Measurements from ENCODE around the gene PHF10. TPM values are rescaled to one million over a fixed set of nuclear protein-coding genes. Genes with fewer than 3 reads are reported as not detected.
"Not testable (repeated sequence)": the region's sequence is repeated elsewhere in the genome, so short reads cannot be mapped to it uniquely, and the experiment has no call there.

The PHF10 gene
- total and polyA plus RNA-seq, 2 donors from 2014 or later, result 34.5 to 35.9 TPM

DNA sequence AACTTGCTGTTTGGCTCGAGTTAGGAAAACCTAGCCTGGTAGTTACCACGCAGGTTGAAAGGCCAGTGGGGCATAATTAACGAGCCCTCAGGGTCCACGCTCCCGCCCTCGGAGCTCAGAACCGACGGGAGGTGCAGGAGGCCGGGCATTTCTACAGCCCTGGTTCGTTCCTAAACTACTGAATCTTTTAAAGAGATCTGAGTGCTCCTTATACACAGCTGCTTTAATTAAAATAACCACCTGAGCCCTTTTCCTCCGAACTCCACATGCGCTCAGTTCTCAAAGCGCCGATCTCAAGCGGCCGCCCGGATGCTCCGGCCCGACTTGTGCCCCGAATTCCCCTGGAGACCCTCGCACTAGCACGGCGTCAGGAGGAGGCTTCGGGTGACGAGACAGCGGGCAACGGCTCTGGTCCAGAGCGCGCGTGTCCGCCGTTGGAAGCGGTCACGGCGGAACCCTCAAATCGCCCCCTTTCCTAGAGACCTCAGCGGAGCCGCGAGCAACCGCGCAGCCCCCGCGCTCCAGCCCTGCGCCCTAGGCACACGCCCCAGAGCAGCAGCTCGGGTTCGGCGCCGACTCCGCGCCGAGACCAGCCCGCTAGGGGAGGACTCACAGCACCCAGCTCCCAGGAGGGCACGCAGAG lies 22.9 kb downstream of the PHF10 start:
- Histone ChIP-seq H3K27me3 (ENCODE audit: control insufficient read depth, insufficient read depth, low read length) (no peaks in the 10 kb centered on the region), H3K4me3 (ENCODE audit: low read length in 3 of 3) (peak overlapping the region; percentile 75 to 97 (median 82)), H3K36me3 (ENCODE audit: control insufficient read depth in 2 of 3, insufficient read depth in 3 of 3, low read length in 3 of 3) (peaks cover 2 to 5% (median 4%) of the 10 kb centered on the region in 3 donors), H3K9ac (ENCODE audit: low read length in 3 of 3) (peak overlapping the region; percentile 50 to 89 (median 73)), H3K4me1 (ENCODE audit: control insufficient read depth in 2 of 3, insufficient read depth in 2 of 3, low read depth in 1 of 3, low read length in 3 of 3) (peaks cover 4 to 18% (median 14%) of the 10 kb centered on the region in 3 donors), H3K27ac (ENCODE audit: low read depth in 2 of 2, low read length in 2 of 2) (peak overlapping the region; percentile 92 to 93), H3K9me3 (ENCODE audit: control insufficient read depth in 2 of 3, insufficient read depth in 1 of 3, low read length in 3 of 3) (no peaks in the 10 kb centered on the region)
- FAIRE-seq (no peak), DNase-seq (no peak)
- TF ChIP-seq, protein P1, sequence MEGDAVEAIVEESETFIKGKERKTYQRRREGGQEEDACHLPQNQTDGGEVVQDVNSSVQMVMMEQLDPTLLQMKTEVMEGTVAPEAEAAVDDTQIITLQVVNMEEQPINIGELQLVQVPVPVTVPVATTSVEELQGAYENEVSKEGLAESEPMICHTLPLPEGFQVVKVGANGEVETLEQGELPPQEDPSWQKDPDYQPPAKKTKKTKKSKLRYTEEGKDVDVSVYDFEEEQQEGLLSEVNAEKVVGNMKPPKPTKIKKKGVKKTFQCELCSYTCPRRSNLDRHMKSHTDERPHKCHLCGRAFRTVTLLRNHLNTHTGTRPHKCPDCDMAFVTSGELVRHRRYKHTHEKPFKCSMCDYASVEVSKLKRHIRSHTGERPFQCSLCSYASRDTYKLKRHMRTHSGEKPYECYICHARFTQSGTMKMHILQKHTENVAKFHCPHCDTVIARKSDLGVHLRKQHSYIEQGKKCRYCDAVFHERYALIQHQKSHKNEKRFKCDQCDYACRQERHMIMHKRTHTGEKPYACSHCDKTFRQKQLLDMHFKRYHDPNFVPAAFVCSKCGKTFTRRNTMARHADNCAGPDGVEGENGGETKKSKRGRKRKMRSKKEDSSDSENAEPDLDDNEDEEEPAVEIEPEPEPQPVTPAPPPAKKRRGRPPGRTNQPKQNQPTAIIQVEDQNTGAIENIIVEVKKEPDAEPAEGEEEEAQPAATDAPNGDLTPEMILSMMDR (IDR thresholded peaks at IDR 0.05; ENCODE audit: borderline replicate concordance, extremely low read depth, insufficient read depth), result no peak
- intact Hi-C loops (cut with DNase I), result no loop called here

DNA sequence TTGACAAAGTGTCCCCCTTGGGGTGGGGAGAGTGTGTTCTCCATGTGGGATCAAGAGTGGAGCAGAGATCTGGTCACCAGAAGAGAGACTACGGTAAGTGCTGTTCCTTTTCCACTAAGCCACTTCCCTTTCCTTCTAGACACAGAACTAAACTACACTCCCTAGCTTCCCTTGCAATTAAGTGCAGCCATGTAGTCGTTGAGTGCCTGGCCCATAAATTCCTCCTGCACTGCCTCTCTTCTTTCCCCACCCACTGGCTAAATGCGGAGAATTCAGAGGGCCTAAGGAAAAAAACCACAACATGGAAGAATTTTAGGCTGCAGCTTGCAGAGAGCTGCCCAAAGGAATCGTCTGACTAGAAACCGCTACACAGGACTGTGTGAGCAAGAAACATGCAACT lies 24.0 kb downstream of the PHF10 start:
- H3K9ac ChIP-seq (ENCODE audit: low read length in 3 of 3), result no peak overlapping the region
- H3K4me1 ChIP-seq (ENCODE audit: control insufficient read depth in 2 of 3, insufficient read depth in 2 of 3, low read depth in 1 of 3, low read length in 3 of 3), result peaks cover 4 to 16% (median 14%) of the 10 kb centered on the region in 3 donors
- no peak overlapping the region for H3K27ac ChIP-seq (ENCODE audit: low read depth in 2 of 2, low read length in 2 of 2)
- H3K36me3 ChIP-seq (ENCODE audit: control insufficient read depth in 2 of 3, insufficient read depth in 3 of 3, low read length in 3 of 3), result peaks cover 0 to 5% (median 2%) of the 10 kb centered on the region in 3 donors
- FAIRE-seq (no peak), DNase-seq (peak in 3 of 5 donors; percentile 21 to 62 (median 32))
- TF ChIP-seq, protein P1 (IDR thresholded peaks at IDR 0.05; ENCODE audit: borderline replicate concordance, extremely low read depth, insufficient read depth), result no peak
- no peaks in the 10 kb centered on the region for H3K27me3 ChIP-seq (ENCODE audit: control insufficient read depth, insufficient read depth, low read length)
- H3K9me3 ChIP-seq (ENCODE audit: control insufficient read depth in 2 of 3, insufficient read depth in 1 of 3, low read length in 3 of 3), result no peaks in the 10 kb centered on the region
- intact Hi-C loops (cut with DNase I), result no loop called here
- H3K4me3 ChIP-seq (ENCODE audit: low read length in 3 of 3), result no peak overlapping the region

DNA sequence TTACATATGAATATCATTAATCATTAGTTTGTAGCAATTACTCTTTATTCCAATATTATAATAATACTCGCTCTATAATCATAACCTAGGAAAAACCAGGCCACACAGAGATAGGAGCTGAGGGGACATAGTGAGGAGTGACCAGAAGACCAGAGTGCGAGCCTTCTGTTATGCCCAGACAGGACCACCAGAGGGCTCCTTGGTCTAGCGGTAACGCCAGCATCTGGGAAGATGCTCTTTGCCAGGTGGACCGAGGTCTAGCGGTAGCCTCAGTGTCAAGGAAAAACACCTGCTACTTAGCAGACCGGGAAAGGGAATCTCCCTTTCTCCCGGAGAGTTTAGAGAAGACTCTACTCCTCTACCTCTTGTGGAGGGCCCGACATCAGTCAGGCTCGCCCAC lies 27.2 kb downstream of the PHF10 start:
- H3K9ac ChIP-seq (ENCODE audit: low read length in 3 of 3); DNase-seq; H3K4me1 ChIP-seq (ENCODE audit: control insufficient read depth in 2 of 3, insufficient read depth in 2 of 3, low read depth in 1 of 3, low read length in 3 of 3); H3K27ac ChIP-seq (ENCODE audit: low read depth in 2 of 2, low read length in 2 of 2); intact Hi-C loops (cut with DNase I); H3K36me3 ChIP-seq (ENCODE audit: control insufficient read depth in 2 of 3, insufficient read depth in 3 of 3, low read length in 3 of 3); FAIRE-seq; H3K4me3 ChIP-seq (ENCODE audit: low read length in 3 of 3); H3K27me3 ChIP-seq (ENCODE audit: control insufficient read depth, insufficient read depth, low read length); H3K9me3 ChIP-seq (ENCODE audit: control insufficient read depth in 2 of 3, insufficient read depth in 1 of 3, low read length in 3 of 3): not testable (repeated sequence)
- TF ChIP-seq, protein P1 (IDR thresholded peaks at IDR 0.05; ENCODE audit: borderline replicate concordance, extremely low read depth, insufficient read depth), result peak; percentile 29
